Neutrophil (primary cell): Measurements from ENCODE around the gene SEPTIN8.

Experiments
- H3K27ac ChIP-seq: fragments of 200-600 bp; sonication (generic); 2 replicates; pipeline ENCODE4 v1.5.1; 2016; ENCODE audit warnings: mild to moderate bottlenecking, moderate library complexity
- H3K27me3 ChIP-seq: fragments of 200-600 bp; sonication (generic); 2 replicates; pipeline ENCODE4 v1.6.0; 2016; ENCODE audit warnings: mild to moderate bottlenecking
- H3K36me3 ChIP-seq: fragments of 200-600 bp; sonication (generic); 2 replicates; pipeline ENCODE4 v1.5.1; 2017
- H3K4me1 ChIP-seq, 2 experiments: fragments of 200-600 bp in 1 of 2; sonication (generic) in 1 of 2; 1 replicate in 1 of 2; 2 replicates in 1 of 2; pipeline versions ENCODE4 v1.5.1 to v1.6.1; 2013 to 2016; ENCODE audit warnings: low read depth in 1 of 2, low read length in 1 of 2, mild to moderate bottlenecking in 1 of 2, moderate library complexity in 1 of 2; ENCODE audit not compliant: control insufficient read depth in 1 of 2, insufficient read depth in 1 of 2
- H3K4me3 ChIP-seq, 2 experiments: fragments of 200-600 bp in 1 of 2; sonication (generic) in 1 of 2; 1 replicate in 1 of 2; 2 replicates in 1 of 2; pipeline ENCODE4 v1.5.1; 2013 to 2016; ENCODE audit warnings: low read depth in 1 of 2, low read length in 1 of 2, mild to moderate bottlenecking in 1 of 2, moderate library complexity in 1 of 2
- H3K9me3 ChIP-seq: fragments of 200-600 bp; sonication (generic); 2 replicates; pipeline ENCODE4 v1.5.1; 2016
- CTCF ChIP-seq: fragments of 200-600 bp; sonication (generic); IDR thresholded peaks from 2 replicates; pipeline ENCODE4 v1.5.1; 2016; ENCODE audit warnings: antibody characterized with exemption

The SEPTIN8 gene

GRCh38 chr5:132823481-132824050, 46.5 kb upstream of the SEPTIN8 start:
- TF ChIP-seq CTCF: no peak
- Histone ChIP-seq H3K27me3 (peaks cover 100% of the 10 kb centered on the region), H3K36me3 (no peaks in the 10 kb centered on the region), H3K9me3 (no peaks in the 10 kb centered on the region), H3K27ac (no peak overlapping the region), H3K4me3 (no peak overlapping the region), H3K4me1 (peaks cover 0 to 10% of the 10 kb centered on the region in 2 experiments)

GRCh38 chr5:132822650-132823480, 45.8 kb upstream of the SEPTIN8 start:
- H3K27ac ChIP-seq: no peak overlapping the region
- no peaks in the 10 kb centered on the region for H3K9me3 ChIP-seq
- peaks cover 100% of the 10 kb centered on the region for H3K27me3 ChIP-seq
- no peak for TF ChIP-seq CTCF
- H3K36me3 ChIP-seq: no peaks in the 10 kb centered on the region
- H3K4me3 ChIP-seq: no peak overlapping the region
- peaks cover 0 to 10% of the 10 kb centered on the region in 2 experiments for H3K4me1 ChIP-seq

- TF ChIP-seq CTCF: no peak
- H3K4me1 ChIP-seq: peaks cover 0 to 10% of the 10 kb centered on the region in 2 experiments
- no peak overlapping the region for H3K27ac ChIP-seq
- H3K36me3 ChIP-seq: no peaks in the 10 kb centered on the region
- peaks cover 100% of the 10 kb centered on the region for H3K27me3 ChIP-seq
- H3K9me3 ChIP-seq: no peaks in the 10 kb centered on the region
- no peak overlapping the region for H3K4me3 ChIP-seq
Observed at GRCh38 chr5:132821791-132822190, 44.8 kb upstream of the SEPTIN8 start.

GRCh38 chr5:132821350-132821749, 44.3 kb upstream of the SEPTIN8 start:
- no peaks in the 10 kb centered on the region for H3K36me3 ChIP-seq
- peaks cover 100% of the 10 kb centered on the region for H3K27me3 ChIP-seq
- no peak overlapping the region for H3K27ac ChIP-seq
- H3K9me3 ChIP-seq: no peaks in the 10 kb centered on the region
- peaks cover 0 to 10% of the 10 kb centered on the region in 2 experiments for H3K4me1 ChIP-seq
- H3K4me3 ChIP-seq: no peak overlapping the region
- no peak for TF ChIP-seq CTCF

- Histone ChIP-seq H3K4me1 (peaks cover 0 to 3% of the 10 kb centered on the region in 2 experiments), H3K36me3 (no peaks in the 10 kb centered on the region), H3K27ac (no peak overlapping the region), H3K4me3 (no peak overlapping the region), H3K27me3 (peaks cover 100% of the 10 kb centered on the region), H3K9me3 (no peaks in the 10 kb centered on the region)
- peak; percentile 83 for TF ChIP-seq CTCF
Observed at GRCh38 chr5:132820162-132820754, 43.2 kb upstream of the SEPTIN8 start.
